Amygdala (tissue), 56 donors: ENCODE measurements around the gene C11orf86.
A peak's percentile ranks its signal among the peaks of the same experiment; 100 is the strongest.

Experiments
- DNase-seq, 56 donors: peaks; one replicate each; lab custom pipeline; 2025; lab: John Stamatoyannopoulos, UW

C11orf86 gene

GRCh38 chr11:66964495-66964894, 10.6 kb upstream of the C11orf86 start:
- DNase-seq = no peak

GRCh38 chr11:66966351-66966750, 8.8 kb upstream of the C11orf86 start:
- no peak for DNase-seq

- DNase-seq = no peak
Measured at GRCh38 chr11:66967670-66968425, 7.3 kb upstream of the C11orf86 start.

- DNase-seq = no peak
Measured at GRCh38 chr11:66969584-66970225, 5.4 kb upstream of the C11orf86 start.

- DNase-seq = no peak
Measured at GRCh38 chr11:66970371-66970806, 4.7 kb upstream of the C11orf86 start.

GRCh38 chr11:66970807-66971442, 4.2 kb upstream of the C11orf86 start:
- DNase-seq = peak in 1 of 56 donors; percentile 3

GRCh38 chr11:66971488-66971887, 3.6 kb upstream of the C11orf86 start:
- DNase-seq = no peak

- no peak for DNase-seq
Measured at GRCh38 chr11:66973956-66974580, 1.0 kb upstream of the C11orf86 start.

- no peak for DNase-seq
Measured at GRCh38 chr11:66975405-66976027, 412 bp downstream of the C11orf86 start.

- no peak for DNase-seq
Measured at GRCh38 chr11:66976028-66976467, 944 bp downstream of the C11orf86 start.

GRCh38 chr11:66976925-66977324, 1.8 kb downstream of the C11orf86 start:
- DNase-seq = no peak

- no peak for DNase-seq
Measured at GRCh38 chr11:66978229-66978628, 3.1 kb downstream of the C11orf86 start.

GRCh38 chr11:66978717-66979116, 3.6 kb downstream of the C11orf86 start:
- DNase-seq = no peak

GRCh38 chr11:66979336-66979980, 4.4 kb downstream of the C11orf86 start:
- DNase-seq = no peak

GRCh38 chr11:66981976-66982578, 7.0 kb downstream of the C11orf86 start:
- DNase-seq = peak in 36 of 56 donors; percentile 5 to 74 (median 32)

GRCh38 chr11:66983275-66983924, 8.3 kb downstream of the C11orf86 start:
- no peak for DNase-seq

- DNase-seq = peak in 1 of 56 donors; percentile 16
Measured at GRCh38 chr11:66985508-66986177, 10.5 kb downstream of the C11orf86 start.

GRCh38 chr11:66986178-66986545, 11.1 kb downstream of the C11orf86 start:
- no peak for DNase-seq
